ENCODE data around the gene KCNIP4. TPM values are rescaled to one million over a fixed set of nuclear protein-coding genes. Genes with fewer than 3 reads are reported as not detected.

KCNIP4 gene
- total RNA-seq, 1 donor from 2014 or later, result 0.39 TPM

GRCh38 chr4:20954541-20954940, 994.0 kb downstream of the KCNIP4 start:
- no peak for DNase-seq (ENCODE audit: low spot score)
- Histone ChIP-seq H3K36me3 (no peaks in the 10 kb centered on the region), H3K27me3 (no peaks in the 10 kb centered on the region), H3K9me3 (ENCODE audit: low read depth) (no peaks in the 10 kb centered on the region), H3K4me3 (no peak overlapping the region), H2AFZ (replicated peaks) (no peak overlapping the region), H3K4me1 (no peaks in the 10 kb centered on the region), H3K9ac (no peak overlapping the region), H4K20me1 (ENCODE audit: low read depth) (no peaks in the 10 kb centered on the region), H3K4me2 (no peak overlapping the region), H3F3A (ENCODE audit: low read depth) (no peaks in the 10 kb centered on the region), H3K79me2 (ENCODE audit: low read depth) (no peaks in the 10 kb centered on the region), H3K27ac (no peak overlapping the region)
- Mint-ChIP-seq H3K4me3 (no peak overlapping the region), H3K36me3 (no peaks in the 10 kb centered on the region), H3K27me3 (ENCODE audit: insufficient read depth, low read depth) (no peaks in the 10 kb centered on the region), H3K27ac (no peak overlapping the region), H3K9me3 (no peaks in the 10 kb centered on the region), H3K4me1 (peaks cover 10% of the 10 kb centered on the region)
- TF ChIP-seq CTCF (IDR thresholded peaks at IDR 0.05), result no peak
- no peak for TF ChIP-seq EZH2 (IDR thresholded peaks at IDR 0.05)
- no peak for TF ChIP-seq EZH2phosphoT487 (IDR thresholded peaks at IDR 0.05)

GRCh38 chr4:20944961-20945360, 1003.6 kb downstream of the KCNIP4 start:
- H3K79me2 ChIP-seq (ENCODE audit: low read depth), result no peaks in the 10 kb centered on the region
- H3K27me3 Mint-ChIP-seq (ENCODE audit: insufficient read depth, low read depth), result peaks cover 2% of the 10 kb centered on the region
- no peak overlapping the region for H3K27ac Mint-ChIP-seq
- H3F3A ChIP-seq (ENCODE audit: low read depth), result no peaks in the 10 kb centered on the region
- no peak for TF ChIP-seq EZH2phosphoT487 (IDR thresholded peaks at IDR 0.05)
- no peak for TF ChIP-seq CTCF (IDR thresholded peaks at IDR 0.05)
- no peak for TF ChIP-seq EZH2 (IDR thresholded peaks at IDR 0.05)
- H3K4me3 ChIP-seq, result no peak overlapping the region
- H3K9me3 Mint-ChIP-seq, result no peaks in the 10 kb centered on the region
- no peaks in the 10 kb centered on the region for H3K36me3 ChIP-seq
- H3K4me2 ChIP-seq, result no peak overlapping the region
- no peak overlapping the region for H2AFZ ChIP-seq (replicated peaks)
- no peaks in the 10 kb centered on the region for H3K4me1 Mint-ChIP-seq
- no peaks in the 10 kb centered on the region for H4K20me1 ChIP-seq (ENCODE audit: low read depth)
- no peaks in the 10 kb centered on the region for H3K4me1 ChIP-seq
- no peak overlapping the region for H3K4me3 Mint-ChIP-seq
- H3K27me3 ChIP-seq, result no peaks in the 10 kb centered on the region
- H3K36me3 Mint-ChIP-seq, result no peaks in the 10 kb centered on the region
- H3K9me3 ChIP-seq (ENCODE audit: low read depth), result no peaks in the 10 kb centered on the region
- H3K9ac ChIP-seq, result no peak overlapping the region
- no peak for DNase-seq (ENCODE audit: low spot score)
- H3K27ac ChIP-seq, result no peak overlapping the region

GRCh38 chr4:20944451-20944850, 1004.1 kb downstream of the KCNIP4 start:
- H3K27ac ChIP-seq, result no peak overlapping the region
- H3K36me3 ChIP-seq, result no peaks in the 10 kb centered on the region
- H3K4me3 ChIP-seq, result no peak overlapping the region
- TF ChIP-seq EZH2phosphoT487 (IDR thresholded peaks at IDR 0.05), result no peak
- no peak overlapping the region for H3K4me2 ChIP-seq
- no peak overlapping the region for H3K4me3 Mint-ChIP-seq
- H3K27me3 Mint-ChIP-seq (ENCODE audit: insufficient read depth, low read depth), result peaks cover 2% of the 10 kb centered on the region
- H3K27me3 ChIP-seq, result no peaks in the 10 kb centered on the region
- H3K9me3 ChIP-seq (ENCODE audit: low read depth), result no peaks in the 10 kb centered on the region
- no peaks in the 10 kb centered on the region for H3K4me1 Mint-ChIP-seq
- H3K9ac ChIP-seq, result no peak overlapping the region
- H3K79me2 ChIP-seq (ENCODE audit: low read depth), result no peaks in the 10 kb centered on the region
- H3K9me3 Mint-ChIP-seq, result no peaks in the 10 kb centered on the region
- H3K4me1 ChIP-seq, result no peaks in the 10 kb centered on the region
- H3K36me3 Mint-ChIP-seq, result no peaks in the 10 kb centered on the region
- no peak overlapping the region for H3K27ac Mint-ChIP-seq
- H4K20me1 ChIP-seq (ENCODE audit: low read depth), result no peaks in the 10 kb centered on the region
- DNase-seq (ENCODE audit: low spot score), result no peak
- H3F3A ChIP-seq (ENCODE audit: low read depth), result no peaks in the 10 kb centered on the region
- H2AFZ ChIP-seq (replicated peaks), result no peak overlapping the region

- Histone ChIP-seq H3K9me3 (ENCODE audit: low read depth) (no peaks in the 10 kb centered on the region), H3K4me3 (no peak overlapping the region), H3K36me3 (no peaks in the 10 kb centered on the region), H3K27ac (no peak overlapping the region), H2AFZ (replicated peaks) (no peak overlapping the region), H3K27me3 (no peaks in the 10 kb centered on the region), H3K4me1 (no peaks in the 10 kb centered on the region), H3K4me2 (no peak overlapping the region), H4K20me1 (ENCODE audit: low read depth) (no peaks in the 10 kb centered on the region), H3K9ac (no peak overlapping the region), H3K79me2 (ENCODE audit: low read depth) (no peaks in the 10 kb centered on the region), H3F3A (ENCODE audit: low read depth) (no peaks in the 10 kb centered on the region)
- Mint-ChIP-seq H3K4me3 (no peak overlapping the region), H3K36me3 (no peaks in the 10 kb centered on the region), H3K4me1 (no peaks in the 10 kb centered on the region), H3K9me3 (no peaks in the 10 kb centered on the region), H3K27me3 (ENCODE audit: insufficient read depth, low read depth) (no peaks in the 10 kb centered on the region), H3K27ac (no peak overlapping the region)
- no peak for TF ChIP-seq CTCF (IDR thresholded peaks at IDR 0.05)
- no peak for TF ChIP-seq EZH2phosphoT487 (IDR thresholded peaks at IDR 0.05)
- TF ChIP-seq EZH2 (IDR thresholded peaks at IDR 0.05), result no peak
- DNase-seq (ENCODE audit: low spot score), result no peak
These were observed 1010.4 kb downstream of the KCNIP4 start for GRCh38 chr4:20938204-20938603.
